ENCODE measurements around the gene TAOK1. TPM values are rescaled to one million over a fixed set of nuclear protein-coding genes. Genes with fewer than 3 reads are reported as not detected.

The TAOK1 gene
- total and polyA plus RNA-seq, 10 of the 15 experiments (the other 5 are each of a cell fraction or from before 2014, with no cell fraction given): 2.0 to 27.1 (median 11.8) TPM

GRCh38 chr17:29369831-29370735 is 20.1 kb upstream of the TAOK1 start (continued):
- TF ChIP-seq JUNB (IDR thresholded peaks at IDR 0.05) (no peak), ZZZ3 (IDR thresholded peaks at IDR 0.05; ENCODE audit: control insufficient read depth, insufficient read length, low read depth) (no peak), EZH2 (IDR thresholded peaks at IDR 0.05; ENCODE audit: borderline replicate concordance, control insufficient read depth, low read depth, low read length) (no peak), GATAD2B (conservative IDR thresholded peaks at IDR 0.05; ENCODE audit: low read depth) (no peak), NKRF (conservative IDR thresholded peaks at IDR 0.05) (no peak), SREBF2 (IDR thresholded peaks at IDR 0.05; ENCODE audit: low read length) (no peak), MEF2B (IDR thresholded peaks at IDR 0.05; ENCODE audit: partially characterized antibody, poor library complexity, severe bottlenecking) (peak; percentile 8), SMARCA5 (IDR thresholded peaks at IDR 0.05) (no peak), YY1 (IDR thresholded peaks at IDR 0.05; ENCODE audit: low read depth, low read length) (no peak), REST (IDR thresholded peaks at IDR 0.05; ENCODE audit: low read depth, low read length) (no peak), POLR2AphosphoS2 (IDR thresholded peaks at IDR 0.05; ENCODE audit: low read depth, low read length) (no peak), CREM (IDR thresholded peaks at IDR 0.05; ENCODE audit: low read depth) (peak; percentile 62), SMC3 (IDR thresholded peaks at IDR 0.05; ENCODE audit: borderline replicate concordance, low read length) (peak; percentile 50), TCF3 (IDR thresholded peaks at IDR 0.05; ENCODE audit: borderline replicate concordance, insufficient read depth, low read depth, low read length) (no peak), RELA (IDR thresholded peaks at IDR 0.05; ENCODE audit: borderline replicate concordance, partially characterized antibody) (no peak), ZNF207 (IDR thresholded peaks at IDR 0.05; ENCODE audit: borderline replicate concordance) (no peak)

All from GM12878 (cell line).